PC-3 (cell line): ENCODE data around the gene NIPSNAP3A.

ENCODE experiments used
- EZH2 ChIP-seq: fragments of 300-600 bp; sonication (generic); IDR thresholded peaks from one replicate; pipeline ENCODE4 v1.6.1; 2017; ENCODE audit warnings: antibody characterized with exemption, mild to moderate bottlenecking, low read length; ENCODE audit not compliant: unreplicated experiment
- TF ChIP-seq, protein P1 (sequence below): fragments of 300-600 bp; sonication (generic); conservative IDR thresholded peaks from 2 replicates; pipeline ENCODE4 v1.5.1; 2017; ENCODE audit warnings: antibody characterized with exemption, low read depth, mild to moderate bottlenecking, low read length

DNA sequence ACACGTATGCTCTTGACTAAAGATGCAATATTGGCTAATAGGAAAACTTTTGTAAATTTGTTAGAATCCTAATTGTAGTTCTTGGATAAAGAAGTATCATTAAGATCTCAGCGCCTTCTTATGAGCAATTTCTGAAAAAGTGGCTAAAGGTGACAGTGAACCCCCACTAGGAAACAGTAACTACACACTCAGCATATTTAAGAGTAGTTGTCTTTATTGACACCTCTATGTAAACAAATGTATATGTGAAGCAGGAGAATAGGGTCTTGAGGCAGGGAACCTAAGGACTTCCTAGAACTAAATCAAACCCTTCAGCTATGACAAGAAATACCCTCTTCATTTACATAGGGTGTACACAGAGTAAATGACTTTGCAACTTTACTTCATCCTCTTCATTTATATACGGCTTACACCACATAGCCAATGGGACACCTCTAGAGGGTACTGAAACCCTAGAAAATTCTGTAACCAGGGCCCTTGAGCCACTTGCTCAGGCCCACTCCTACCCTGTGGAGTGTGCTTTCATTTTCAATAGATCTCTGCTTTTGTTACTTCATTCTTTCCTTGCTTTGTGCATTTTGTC lies 2.8 kb downstream of the NIPSNAP3A start:
- TF ChIP-seq, protein P1, sequence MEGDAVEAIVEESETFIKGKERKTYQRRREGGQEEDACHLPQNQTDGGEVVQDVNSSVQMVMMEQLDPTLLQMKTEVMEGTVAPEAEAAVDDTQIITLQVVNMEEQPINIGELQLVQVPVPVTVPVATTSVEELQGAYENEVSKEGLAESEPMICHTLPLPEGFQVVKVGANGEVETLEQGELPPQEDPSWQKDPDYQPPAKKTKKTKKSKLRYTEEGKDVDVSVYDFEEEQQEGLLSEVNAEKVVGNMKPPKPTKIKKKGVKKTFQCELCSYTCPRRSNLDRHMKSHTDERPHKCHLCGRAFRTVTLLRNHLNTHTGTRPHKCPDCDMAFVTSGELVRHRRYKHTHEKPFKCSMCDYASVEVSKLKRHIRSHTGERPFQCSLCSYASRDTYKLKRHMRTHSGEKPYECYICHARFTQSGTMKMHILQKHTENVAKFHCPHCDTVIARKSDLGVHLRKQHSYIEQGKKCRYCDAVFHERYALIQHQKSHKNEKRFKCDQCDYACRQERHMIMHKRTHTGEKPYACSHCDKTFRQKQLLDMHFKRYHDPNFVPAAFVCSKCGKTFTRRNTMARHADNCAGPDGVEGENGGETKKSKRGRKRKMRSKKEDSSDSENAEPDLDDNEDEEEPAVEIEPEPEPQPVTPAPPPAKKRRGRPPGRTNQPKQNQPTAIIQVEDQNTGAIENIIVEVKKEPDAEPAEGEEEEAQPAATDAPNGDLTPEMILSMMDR: no peak
- no peak for TF ChIP-seq EZH2
